Femur (tissue), 1 donor: ENCODE data around the gene RNF31.

Experiments
- DNase-seq: peaks from one replicate; pipeline ENCODE4 v3.0.0-alpha.2; 2017

RNF31 gene

DNA sequence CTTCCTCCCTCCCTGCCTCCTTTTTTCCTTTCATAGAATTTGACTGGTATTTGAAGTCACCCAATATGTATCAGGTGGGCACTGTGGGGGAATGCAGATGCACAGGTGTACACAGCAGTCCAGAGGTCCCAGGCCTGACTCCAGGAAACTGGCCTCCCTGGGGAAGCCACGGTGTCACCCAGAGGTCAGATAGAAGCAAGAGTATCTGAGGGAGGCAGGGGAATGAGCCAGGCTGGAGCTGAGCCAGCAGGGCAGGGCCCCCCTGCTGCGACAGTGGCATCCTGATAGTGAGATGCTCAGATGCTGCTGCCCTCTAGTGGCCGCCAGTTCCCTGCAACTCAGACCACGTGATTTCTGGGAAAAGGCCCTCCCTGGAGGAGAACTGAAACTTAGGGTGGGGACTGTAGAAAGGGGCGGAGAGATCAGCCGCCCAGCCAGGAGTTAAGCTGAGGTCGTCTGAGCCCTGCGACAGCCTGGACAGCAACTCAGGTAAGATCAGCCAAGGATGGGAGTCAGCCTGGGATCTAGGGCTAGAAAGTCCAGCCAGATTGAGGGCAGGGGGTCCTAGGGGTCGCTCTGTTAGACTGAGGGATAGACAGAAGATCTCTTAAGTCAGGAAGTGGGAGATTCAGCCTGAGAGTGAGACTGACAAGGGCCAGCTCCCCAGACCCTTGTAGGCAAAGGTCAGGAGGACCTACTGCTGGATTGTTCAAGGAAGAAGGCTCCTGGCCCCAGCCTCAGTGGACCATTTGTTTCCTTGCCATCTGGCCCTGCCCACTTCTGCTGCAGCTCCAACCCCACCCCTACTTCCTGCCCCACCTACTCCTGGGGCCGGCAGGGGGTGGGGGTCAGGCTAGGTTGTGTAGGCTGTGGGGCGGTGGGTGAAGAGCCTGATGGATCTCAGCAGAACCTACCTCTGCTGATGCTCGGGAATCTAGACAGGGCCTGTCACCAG is 13.8 kb downstream of the RNF31 start, which contains the start of gene IRF9:
TSS of gene IRF9 (plus strand) at position 416 of the 955 bp plus-strand sequence. CDS start 880 bp downstream, outside the sequence.
- DNase-seq, result peak; percentile 97

DNA sequence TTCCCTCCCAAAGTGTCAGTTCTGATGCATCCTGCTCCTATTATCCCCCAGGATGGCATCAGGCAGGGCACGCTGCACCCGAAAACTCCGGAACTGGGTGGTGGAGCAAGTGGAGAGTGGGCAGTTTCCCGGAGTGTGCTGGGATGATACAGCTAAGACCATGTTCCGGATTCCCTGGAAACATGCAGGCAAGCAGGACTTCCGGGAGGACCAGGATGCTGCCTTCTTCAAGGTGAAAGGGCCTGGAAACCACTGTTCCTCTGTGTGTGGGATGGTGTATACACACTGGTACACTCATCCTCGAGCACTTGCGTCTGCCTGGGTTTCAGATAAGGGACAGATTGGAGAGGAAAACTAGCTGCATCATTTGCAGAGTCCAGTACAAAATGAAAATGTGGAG is 14.8 kb downstream of the RNF31 start:
- DNase-seq, result no peak

DNA sequence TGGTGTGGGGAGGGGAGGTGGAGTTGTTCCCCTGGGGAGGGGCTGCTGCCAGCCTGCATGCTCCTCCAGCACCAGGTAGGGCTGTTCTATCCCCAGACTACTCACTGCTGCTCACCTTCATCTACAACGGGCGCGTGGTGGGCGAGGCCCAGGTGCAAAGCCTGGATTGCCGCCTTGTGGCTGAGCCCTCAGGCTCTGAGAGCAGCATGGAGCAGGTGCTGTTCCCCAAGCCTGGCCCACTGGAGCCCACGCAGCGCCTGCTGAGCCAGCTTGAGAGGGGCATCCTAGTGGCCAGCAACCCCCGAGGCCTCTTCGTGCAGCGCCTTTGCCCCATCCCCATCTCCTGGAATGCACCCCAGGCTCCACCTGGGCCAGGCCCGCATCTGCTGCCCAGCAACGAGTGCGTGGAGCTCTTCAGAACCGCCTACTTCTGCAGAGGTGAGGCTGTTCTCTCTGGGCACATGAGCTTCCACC is 17.3 kb downstream of the RNF31 start:
- no peak for DNase-seq

DNA sequence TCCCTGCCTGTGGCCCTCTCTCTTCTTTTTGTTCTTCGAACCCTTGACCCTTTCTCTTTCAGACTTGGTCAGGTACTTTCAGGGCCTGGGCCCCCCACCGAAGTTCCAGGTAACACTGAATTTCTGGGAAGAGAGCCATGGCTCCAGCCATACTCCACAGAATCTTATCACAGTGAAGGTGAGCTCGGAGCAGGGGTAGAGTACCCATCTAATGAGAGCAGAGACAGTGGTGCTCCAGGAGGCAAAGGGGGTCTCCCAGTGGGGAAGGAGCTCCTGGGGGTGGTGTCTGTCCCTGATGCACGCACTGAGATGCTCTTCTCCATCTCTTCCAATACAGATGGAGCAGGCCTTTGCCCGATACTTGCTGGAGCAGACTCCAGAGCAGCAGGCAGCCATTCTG is 18.5 kb downstream of the RNF31 start:
- no peak for DNase-seq

DNA sequence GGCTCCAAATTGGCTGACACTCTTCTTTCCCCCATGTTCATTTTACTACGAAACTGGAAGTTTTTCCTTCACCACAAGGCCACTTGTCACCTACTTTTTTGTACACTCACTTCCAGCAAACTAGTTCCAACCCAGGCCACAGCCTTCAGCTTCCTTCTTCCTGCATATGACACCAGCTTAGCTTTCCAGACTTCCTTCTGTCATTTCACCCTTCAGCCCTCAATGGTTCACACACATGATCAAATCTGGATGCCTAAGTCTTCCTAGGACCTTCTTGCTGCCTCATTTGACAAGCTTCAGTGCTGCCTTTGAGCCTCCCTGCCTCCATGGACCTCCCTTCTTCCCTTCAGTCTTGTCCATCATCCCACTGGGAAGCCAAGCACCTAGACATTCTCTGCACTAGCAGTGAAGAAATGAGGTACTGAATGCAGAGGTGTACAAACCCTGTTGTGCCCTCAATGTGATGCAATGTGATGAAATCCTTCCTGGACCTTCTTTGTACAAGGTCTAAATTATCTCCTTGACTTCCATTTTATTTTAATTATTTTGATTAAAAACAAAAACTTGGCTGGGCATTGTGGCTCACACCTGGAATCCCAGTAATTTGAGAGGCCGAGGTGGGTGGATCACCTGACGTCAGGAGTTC is 20.3 kb downstream of the RNF31 start:
- peak; percentile 17 for DNase-seq

DNA sequence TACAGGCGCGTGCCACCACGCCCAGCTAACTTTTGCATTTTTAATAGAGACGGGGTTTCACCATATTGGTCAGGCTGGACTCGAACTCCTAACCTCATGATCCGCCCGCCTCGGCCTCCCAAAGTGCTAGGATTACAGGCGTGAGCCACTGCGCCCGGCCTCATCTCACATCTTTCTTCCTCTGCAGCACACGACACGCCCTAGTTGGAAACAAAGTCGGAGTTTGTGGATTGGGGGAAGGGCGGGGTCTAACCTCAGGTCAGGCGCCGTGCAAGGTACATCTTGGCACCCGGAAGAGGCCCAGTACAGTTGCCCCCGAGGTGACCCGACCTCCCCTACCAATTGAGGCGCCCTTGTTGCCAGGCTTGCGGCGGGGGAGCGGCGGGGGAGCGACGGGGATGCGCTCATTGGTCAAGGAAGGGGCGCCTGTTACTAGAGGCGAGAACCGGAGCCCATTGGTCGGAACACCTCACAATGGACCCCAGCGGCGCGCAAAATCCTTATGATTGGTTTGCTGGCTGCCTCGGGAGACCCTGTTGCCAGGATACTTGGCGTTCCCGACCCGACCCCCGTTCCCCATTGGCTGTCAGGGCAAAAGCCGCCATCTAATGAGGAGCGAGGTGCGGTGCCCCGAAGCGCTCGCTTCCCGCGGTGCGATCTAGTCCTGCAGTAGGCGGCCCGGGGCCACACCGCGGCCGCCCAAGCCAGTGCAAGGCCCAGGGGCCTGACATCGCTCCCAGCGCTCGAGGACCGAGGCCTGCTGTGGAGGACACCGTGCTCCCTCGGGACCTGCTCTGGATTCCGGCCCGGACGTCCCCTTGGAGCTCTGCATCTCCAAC is 24.3 kb downstream of the RNF31 start, which contains the start of gene REC8:
TSS of gene REC8 (plus strand) at position 659 of the 839 bp plus-strand sequence. CDS start 473 bp downstream, outside the sequence.
- DNase-seq, result peak; percentile 92

DNA sequence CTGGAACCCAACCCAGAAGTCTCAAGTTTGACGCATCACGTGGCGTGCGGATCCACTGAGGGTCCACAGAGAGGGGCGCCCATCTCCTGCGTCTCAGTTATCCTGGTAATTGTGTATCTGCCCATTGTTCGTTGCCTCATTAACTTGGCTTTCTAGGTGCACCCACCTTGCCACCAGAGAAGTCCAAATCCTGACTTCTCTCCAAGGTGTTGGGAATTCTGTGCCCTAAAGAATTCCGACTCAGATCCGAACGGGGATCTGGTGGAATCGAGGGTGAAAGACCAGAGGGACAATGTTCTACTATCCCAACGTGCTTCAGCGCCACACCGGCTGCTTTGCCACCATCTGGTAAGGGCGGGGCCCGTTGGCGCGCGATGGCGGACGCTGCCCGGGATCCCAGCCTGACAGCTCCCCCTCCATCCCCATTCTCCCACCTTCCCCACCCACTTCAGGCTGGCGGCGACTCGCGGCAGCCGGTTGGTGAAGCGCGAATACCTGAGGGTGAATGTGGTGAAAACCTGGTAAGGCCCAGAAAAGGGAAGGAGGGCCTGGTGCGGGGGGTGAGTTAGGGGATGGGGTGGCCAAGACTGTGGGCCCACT is 25.1 kb downstream of the RNF31 start:
- peak; percentile 33 for DNase-seq

DNA sequence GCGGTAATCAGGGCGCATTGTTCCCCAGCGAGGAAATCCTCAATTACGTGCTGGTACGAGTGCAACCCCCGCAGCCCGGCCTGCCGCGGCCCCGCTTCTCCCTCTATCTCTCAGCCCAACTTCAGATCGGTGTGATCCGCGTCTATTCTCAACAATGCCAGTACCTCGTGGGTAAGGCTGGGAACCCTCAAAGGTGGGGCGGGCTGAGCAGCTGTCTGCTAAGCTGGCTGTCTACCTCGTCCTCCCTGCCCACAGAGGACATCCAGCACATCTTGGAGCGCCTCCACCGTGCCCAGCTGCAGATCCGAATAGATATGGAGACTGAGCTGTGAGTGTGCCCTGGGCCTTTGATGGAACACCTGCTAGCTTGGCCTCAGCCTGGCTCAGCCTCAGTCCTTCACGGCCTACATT is 25.6 kb downstream of the RNF31 start:
- no peak for DNase-seq

DNA sequence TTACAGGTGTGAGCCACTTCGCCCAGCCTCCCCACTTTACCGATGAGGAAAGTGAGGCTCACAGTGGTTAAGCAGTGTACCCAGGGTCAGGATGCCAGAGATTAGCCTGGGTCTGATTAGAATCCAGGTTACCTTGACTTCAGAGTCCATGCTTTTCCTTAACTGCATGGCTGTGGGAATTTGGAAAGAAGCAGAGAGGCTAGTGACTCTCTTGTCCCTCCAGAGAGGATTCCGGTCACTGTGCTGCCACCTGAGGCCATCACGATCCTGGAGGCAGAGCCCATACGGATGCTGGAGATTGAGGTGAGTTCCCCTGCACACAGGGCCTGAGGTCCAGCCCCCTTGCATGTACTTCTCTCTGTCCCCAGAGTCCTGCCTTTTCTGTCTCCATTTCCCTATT is 29.3 kb downstream of the RNF31 start:
- no peak for DNase-seq

DNA sequence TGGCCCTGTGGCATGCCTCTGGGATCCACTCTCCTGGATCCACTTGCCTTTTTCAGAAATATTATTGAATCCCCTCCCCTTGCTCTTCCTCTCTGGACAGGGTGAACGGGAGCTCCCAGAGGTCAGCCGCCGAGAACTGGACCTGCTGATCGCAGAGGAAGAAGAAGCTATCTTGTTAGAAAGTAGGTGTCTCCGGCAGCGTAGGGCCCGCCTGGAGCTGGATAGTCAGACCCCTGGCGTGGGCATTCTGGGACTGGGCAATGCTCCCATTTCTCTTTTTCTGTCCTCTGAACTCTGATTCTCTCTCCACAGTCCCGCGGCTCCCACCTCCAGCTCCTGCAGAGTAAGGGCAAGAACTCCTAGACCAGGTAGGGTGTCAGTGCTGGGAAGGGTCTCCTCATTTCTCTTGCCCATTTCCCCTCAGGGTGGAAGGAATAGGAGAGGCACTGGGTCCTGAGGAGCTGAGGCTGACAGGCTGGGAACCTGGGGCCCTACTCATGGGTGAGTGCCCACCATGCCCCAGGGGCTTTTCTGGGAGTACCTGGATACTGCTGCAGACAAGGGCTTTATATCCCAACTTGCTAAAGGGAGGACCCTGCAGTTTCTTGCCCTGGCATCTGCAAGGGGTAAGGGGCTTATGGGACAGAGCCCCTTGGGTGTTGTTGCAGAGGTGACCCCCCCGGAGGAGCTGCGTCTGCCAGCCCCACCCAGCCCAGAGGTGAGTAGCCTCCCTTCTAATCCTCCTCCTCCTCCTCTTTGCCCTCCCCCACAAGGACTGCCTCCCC is 29.9 kb downstream of the RNF31 start:
- DNase-seq, result peak; percentile 17

DNA sequence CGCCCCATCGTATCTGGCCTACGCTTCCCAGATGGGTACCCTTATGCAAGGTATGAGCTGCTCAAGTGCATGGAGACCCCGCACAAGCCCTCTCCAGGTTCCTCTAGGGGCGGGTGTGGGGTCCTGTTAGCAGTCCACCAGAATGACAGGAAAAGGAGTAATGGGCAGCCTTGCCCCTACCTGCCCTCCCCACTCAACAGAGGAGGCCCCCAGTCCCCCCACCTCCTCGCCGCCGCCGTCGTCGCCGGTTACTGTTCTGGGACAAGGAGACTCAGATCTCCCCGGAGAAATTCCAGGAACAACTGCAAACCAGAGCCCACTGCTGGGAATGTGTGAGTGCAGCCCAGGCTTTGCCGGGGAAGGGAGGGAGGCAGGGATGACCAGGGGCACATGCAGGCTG is 30.6 kb downstream of the RNF31 start:
- DNase-seq, result peak; percentile 16

DNA sequence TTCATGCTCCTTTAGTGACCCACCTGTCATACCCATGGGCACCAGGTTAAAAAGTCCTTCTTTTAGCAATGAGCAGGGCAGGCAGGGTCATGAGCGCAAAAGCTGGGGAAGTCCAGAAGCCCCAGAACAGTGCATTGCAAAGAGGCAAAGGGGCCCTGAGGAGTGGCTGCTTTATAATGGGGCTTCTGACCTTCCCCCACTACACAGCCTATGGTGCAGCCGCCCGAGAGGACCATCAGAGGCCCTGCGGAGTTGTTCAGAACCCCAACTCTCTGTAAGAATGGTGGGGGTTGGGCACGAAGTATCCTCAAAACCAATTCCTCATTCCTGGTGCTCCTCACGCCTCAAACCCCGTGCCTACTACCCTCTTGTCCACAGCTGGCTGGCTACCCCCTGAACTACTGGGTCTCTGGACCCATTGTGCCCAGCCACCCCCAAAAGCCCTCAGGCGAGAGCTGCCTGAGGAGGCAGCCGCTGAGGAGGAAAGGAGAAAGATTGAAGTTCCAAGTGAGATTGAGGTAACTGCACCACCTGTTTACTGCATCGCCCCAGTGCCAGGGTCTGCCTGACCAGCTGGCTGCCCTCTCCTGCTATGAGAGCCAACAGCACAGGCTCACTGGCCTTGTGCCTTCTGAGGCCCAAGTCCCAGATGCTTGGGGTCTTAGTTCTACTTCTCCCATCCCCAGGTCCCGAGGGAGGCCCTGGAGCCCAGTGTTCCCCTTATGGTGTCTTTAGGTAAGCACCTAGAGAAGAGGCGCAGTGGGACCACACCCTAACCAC is 31.3 kb downstream of the RNF31 start:
- DNase-seq, result peak; percentile 17

DNA sequence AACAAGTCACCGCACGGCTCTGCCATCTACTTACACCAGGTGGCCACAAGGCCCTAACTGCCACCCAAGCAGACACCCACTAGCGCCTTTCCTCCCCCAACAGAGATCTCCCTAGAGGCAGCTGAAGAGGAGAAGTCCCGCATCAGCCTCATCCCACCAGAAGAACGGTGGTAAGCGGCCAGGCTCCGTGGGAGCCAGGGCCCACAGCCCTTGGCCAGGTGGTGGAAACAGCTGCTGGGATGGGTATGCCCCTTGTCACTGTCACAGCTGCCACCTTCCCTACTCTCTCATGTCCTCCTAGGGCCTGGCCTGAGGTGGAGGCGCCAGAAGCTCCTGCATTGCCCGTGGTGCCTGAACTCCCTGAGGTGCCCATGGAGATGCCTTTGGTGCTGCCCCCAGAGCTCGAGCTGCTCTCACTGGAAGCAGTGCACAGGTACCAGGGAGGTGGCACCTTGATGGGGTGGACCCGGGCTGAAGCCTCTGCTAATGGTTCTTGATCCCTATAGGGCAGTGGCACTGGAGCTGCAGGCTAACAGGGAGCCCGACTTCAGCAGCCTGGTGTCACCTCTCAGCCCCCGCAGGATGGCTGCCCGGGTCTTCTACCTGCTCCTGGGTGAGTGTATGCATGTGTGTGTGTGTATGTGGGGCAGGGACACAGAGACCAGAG is 32.1 kb downstream of the RNF31 start:
- DNase-seq, result peak; percentile 17

DNA sequence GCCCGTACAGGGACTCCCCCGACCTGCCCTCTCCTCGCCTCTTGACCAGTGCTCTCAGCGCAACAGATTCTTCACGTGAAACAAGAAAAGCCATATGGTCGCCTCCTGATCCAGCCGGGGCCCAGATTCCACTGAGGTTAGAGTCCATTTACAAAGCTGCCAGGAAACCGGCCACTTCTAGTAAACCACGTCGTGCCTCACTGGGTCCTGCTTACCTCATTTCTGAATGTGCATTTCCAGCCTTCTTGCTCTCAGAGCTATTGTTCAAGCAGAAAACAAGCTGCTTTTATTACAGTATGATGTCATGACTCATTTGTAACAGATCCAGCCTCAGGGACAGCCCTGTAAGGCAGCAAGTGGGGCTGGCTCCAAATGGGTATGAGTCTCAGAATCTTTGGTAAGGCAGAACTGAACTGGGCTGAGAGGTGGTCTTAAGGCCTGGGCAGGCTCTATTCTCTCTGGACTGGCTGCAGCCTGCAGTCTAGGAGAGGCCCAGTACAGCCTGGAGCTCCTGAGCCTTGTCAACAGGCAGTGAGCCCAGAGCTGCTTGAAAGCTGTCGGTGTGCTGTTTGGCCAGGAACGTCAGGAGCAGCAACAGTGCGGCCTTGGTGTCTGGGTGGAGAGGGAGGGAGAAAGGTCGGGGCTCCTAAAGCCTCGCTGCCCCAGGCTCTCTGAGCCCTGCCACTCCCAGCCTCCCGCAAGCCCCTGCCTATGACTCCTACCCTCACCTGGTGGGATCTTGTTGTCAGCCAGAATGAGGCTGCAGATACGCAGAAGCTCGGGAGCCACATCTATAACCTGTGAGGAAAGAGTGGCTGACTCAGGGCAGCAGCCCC is 32.9 kb downstream of the RNF31 start:
- peak; percentile 26 for DNase-seq

DNA sequence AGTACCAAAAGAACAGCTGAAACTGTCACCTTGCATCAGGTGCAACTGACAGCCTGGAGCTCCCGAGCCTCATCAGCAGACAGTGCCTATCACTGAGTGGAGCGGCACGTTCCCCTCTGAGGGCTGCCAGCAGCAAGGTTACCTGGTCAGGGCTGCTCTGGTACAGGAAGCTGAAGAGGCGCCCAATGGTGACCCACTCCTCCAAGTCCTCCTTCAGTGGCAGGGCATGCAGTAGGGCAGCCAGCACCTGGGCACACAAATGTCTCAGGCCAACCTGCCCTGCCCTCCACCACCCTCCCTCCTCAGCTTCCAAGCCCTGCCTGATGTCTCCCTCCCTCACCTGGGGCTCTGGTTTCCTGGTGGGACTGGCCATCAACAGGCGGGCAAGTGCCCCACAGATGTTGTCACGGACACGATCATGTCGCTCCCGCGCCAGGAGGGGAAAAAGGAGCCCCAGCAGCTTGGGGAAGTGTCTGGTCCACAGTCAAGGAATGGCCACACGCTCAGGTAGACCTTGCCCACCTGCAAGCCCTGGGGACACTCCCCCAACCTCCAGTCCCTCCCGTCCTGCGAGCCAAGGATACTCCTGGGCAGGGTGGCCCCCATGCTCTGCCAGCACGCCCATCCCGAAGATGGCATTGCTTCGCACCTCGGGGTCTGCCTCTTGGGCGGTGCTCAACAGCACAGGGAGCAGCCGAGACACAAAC is 34.2 kb downstream of the RNF31 start:
- DNase-seq, result peak; percentile 19

DNA sequence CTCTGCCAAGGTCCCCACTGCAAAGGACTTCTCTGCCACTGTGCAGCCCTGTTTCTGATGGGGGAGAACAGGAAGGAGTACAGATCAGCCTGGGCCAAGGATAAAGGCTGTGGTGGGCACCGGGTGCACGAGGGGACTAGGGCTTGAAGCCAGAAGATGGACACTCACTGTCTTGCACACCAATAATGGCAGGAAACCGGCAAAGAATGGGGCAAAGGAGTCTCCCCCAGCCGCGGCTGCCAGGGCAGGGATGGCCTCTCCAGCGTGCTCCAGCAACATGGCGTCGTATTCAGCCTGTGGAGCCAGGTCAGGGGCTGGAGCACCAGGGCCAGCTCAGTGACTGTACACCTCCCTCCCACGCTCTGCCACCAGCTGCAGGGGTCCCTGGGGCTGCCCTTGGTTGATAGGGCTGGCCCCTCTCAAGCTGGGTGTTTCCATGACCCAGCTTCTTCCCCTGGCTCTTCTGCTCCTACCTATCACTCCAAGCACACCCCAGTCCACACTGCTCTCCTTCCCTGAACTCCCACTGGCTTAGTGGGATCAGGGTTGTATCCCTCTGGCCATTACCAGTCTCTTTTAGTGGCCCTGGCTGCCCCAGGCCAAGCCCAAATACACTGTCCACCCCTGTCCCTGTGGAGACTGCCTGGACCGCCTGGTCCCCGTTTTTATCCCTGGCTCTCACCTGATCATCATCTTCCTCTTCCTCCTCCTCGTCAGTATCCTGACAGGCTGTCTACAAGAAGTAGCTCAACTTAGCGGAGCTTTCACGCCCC is 35.0 kb downstream of the RNF31 start:
- peak; percentile 17 for DNase-seq

DNA sequence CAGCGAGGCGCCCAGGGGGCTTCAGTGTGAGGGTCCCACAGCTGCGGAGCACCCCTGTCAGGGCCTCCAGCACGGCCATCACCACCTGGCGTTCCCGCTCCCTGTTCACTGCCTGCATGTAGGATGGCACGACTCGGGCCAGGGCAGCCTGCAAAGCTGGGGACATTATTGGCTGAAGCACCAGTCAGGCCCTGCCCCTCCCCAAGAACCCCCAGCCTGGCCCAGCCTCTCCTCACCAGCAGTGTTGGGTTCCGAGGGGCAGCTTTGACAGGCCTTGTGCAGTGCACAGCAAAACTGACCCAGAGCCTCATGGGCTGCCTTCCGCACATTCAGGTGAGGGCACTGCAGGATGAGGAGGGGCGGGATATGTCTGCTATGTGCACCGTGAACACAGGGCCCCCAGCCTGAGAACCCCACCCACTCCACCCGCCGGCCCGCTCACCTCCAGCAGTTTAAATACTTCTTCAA is 35.8 kb downstream of the RNF31 start:
- no peak for DNase-seq
